Cardiac muscle cell (in vitro differentiated cells and primary cell): ENCODE measurements around the gene MPND. TPM values are rescaled to one million over a fixed set of nuclear protein-coding genes. Genes with fewer than 3 reads are reported as not detected.

ENCODE experiments used
- DNase-seq, 2 donors: peaks; one replicate each; pipeline versions ENCODE4 v3.0.0 to v3.0.0-alpha.2; 2010 to 2017; ENCODE audit warnings: low read depth in 1 of 2, low spot score in 1 of 2
- H3K27ac ChIP-seq: fragments of 200-600 bp; sonication (generic); 2 replicates; pipeline ENCODE4 v1.5.1; 2016
- H3K27me3 ChIP-seq: fragments of 200-600 bp; sonication (generic); 2 replicates; pipeline ENCODE4 v1.6.0; 2016; ENCODE audit warnings: control low read depth
- H3K36me3 ChIP-seq: fragments of 200-600 bp; sonication (generic); 2 replicates; pipeline ENCODE4 v1.5.1; 2016; ENCODE audit warnings: control low read depth
- H3K4me1 ChIP-seq: fragments of 200-600 bp; sonication (generic); 2 replicates; pipeline ENCODE4 v1.8.1; 2017; ENCODE audit warnings: low read depth, mild to moderate bottlenecking, mixed run types
- H3K4me3 ChIP-seq: fragments of 200-600 bp; sonication (generic); 2 replicates; pipeline ENCODE4 v1.5.1; 2016; ENCODE audit warnings: mild to moderate bottlenecking
- H3K9me3 ChIP-seq: fragments of 200-600 bp; sonication (generic); 2 replicates; pipeline ENCODE4 v1.5.1; 2017; ENCODE audit warnings: low read depth, mild to moderate bottlenecking, control low read depth
- CTCF ChIP-seq: IDR thresholded peaks from 2 replicates; pipeline ENCODE4 v1.5.1; 2012; ENCODE audit warnings: low read depth, mild to moderate bottlenecking, low read length
- polyA plus RNA-seq: library from polyadenylated mRNA; unstranded; fragments of >200 nt; fragmentation: Nextera tagmentation; extraction: Ambion mirVana; gene quantifications from 2 replicates; pipeline ENCODE4 v1.2.1, GENCODE V29; 2016
- total RNA-seq: library from RNA; depleted of rRNA; stranded (reverse); fragments of >200 nt; gene quantifications from 2 replicates; pipeline ENCODE4 v1.2.3, GENCODE V29; 2016

The MPND gene
- total and polyA plus RNA-seq, 2 experiments from 2014 or later, result 19.2 to 19.8 TPM

- Histone ChIP-seq H3K27me3 (no peaks in the 10 kb centered on the region), H3K9me3 (no peaks in the 10 kb centered on the region), H3K4me3 (no peak overlapping the region), H3K36me3 (no peaks in the 10 kb centered on the region), H3K4me1 (peaks cover 31% of the 10 kb centered on the region), H3K27ac (peak overlapping the region; percentile 87)
- DNase-seq, result peak in 1 of 2 donors; percentile 43
- no peak for TF ChIP-seq CTCF
Measured at GRCh38 chr19:4373601-4374497, 30.5 kb downstream of the MPND start.

GRCh38 chr19:4374498-4375163 is 31.3 kb downstream of the MPND start:
- H3K27me3 ChIP-seq, result no peaks in the 10 kb centered on the region
- H3K4me1 ChIP-seq, result peaks cover 31% of the 10 kb centered on the region
- H3K36me3 ChIP-seq, result no peaks in the 10 kb centered on the region
- no peak overlapping the region for H3K4me3 ChIP-seq
- DNase-seq, result peak in 1 of 2 donors; percentile 84
- peak overlapping the region; percentile 87 for H3K27ac ChIP-seq
- no peaks in the 10 kb centered on the region for H3K9me3 ChIP-seq
- no peak for TF ChIP-seq CTCF

GRCh38 chr19:4375164-4376027 is 32.0 kb downstream of the MPND start:
- DNase-seq, result peak; percentile 44 to 86
- H3K4me3 ChIP-seq, result no peak overlapping the region
- H3K27me3 ChIP-seq, result no peaks in the 10 kb centered on the region
- no peaks in the 10 kb centered on the region for H3K36me3 ChIP-seq
- H3K27ac ChIP-seq, result peak overlapping the region; percentile 87
- no peaks in the 10 kb centered on the region for H3K9me3 ChIP-seq
- H3K4me1 ChIP-seq, result peaks cover 31% of the 10 kb centered on the region
- peak; percentile 51 for TF ChIP-seq CTCF

GRCh38 chr19:4376028-4376670 is 32.8 kb downstream of the MPND start:
- no peaks in the 10 kb centered on the region for H3K9me3 ChIP-seq
- H3K4me3 ChIP-seq, result no peak overlapping the region
- peak overlapping the region; percentile 87 for H3K27ac ChIP-seq
- H3K27me3 ChIP-seq, result no peaks in the 10 kb centered on the region
- H3K36me3 ChIP-seq, result no peaks in the 10 kb centered on the region
- H3K4me1 ChIP-seq, result peaks cover 31% of the 10 kb centered on the region
- DNase-seq, result no peak
- no peak for TF ChIP-seq CTCF

GRCh38 chr19:4376671-4376990 is 33.3 kb downstream of the MPND start:
- Histone ChIP-seq H3K4me3 (no peak overlapping the region), H3K9me3 (no peaks in the 10 kb centered on the region), H3K27me3 (no peaks in the 10 kb centered on the region), H3K4me1 (peaks cover 31% of the 10 kb centered on the region), H3K27ac (peak overlapping the region; percentile 87), H3K36me3 (no peaks in the 10 kb centered on the region)
- TF ChIP-seq CTCF, result no peak
- DNase-seq, result no peak
